Type B pancreatic cell (in vitro differentiated cells): Measurements from ENCODE around the gene DGCR2. TPM values are rescaled to one million over a fixed set of nuclear protein-coding genes. Genes with fewer than 3 reads are reported as not detected.

Source experiments
- DNase-seq: peaks from one replicate; pipeline ENCODE4 v3.0.0; 2021; ENCODE audit warnings: mixed read lengths; ENCODE audit not compliant: unreplicated experiment; ENCODE audit errors: extremely low spot score
- H3K27ac Mint-ChIP-seq: 2 replicates; pipeline ENCODE4 v1.8.0; 2021; ENCODE audit warnings: mild to moderate bottlenecking, mixed read lengths
- H3K27me3 Mint-ChIP-seq: 2 replicates; pipeline ENCODE4 v1.8.0; 2021; ENCODE audit warnings: mixed read lengths
- H3K36me3 Mint-ChIP-seq: 2 replicates; pipeline ENCODE4 v1.8.0; 2021; ENCODE audit warnings: mixed read lengths
- H3K4me1 Mint-ChIP-seq: one replicate; pipeline ENCODE4 v1.8.0; 2021; ENCODE audit warnings: mixed read lengths; ENCODE audit not compliant: unreplicated experiment
- H3K4me3 Mint-ChIP-seq: 2 replicates; pipeline ENCODE4 v1.8.0; 2021; ENCODE audit warnings: mild to moderate bottlenecking, mixed read lengths
- H3K9me3 Mint-ChIP-seq: 2 replicates; pipeline ENCODE4 v1.8.0; 2021; ENCODE audit warnings: mixed read lengths
- long read RNA-seq: library from polyadenylated mRNA; unstranded; transcript quantifications from one replicate; pipeline ENCODE4 v2.0.0, GENCODE V29; 2020
- total RNA-seq: library from RNA; stranded (reverse); gene quantifications from 2 replicates; pipeline ENCODE4 v1.2.1, GENCODE V29; 2021; ENCODE audit warnings: low replicate concordance
- TF ChIP-seq, protein P1 (sequence below): fragments of 200-600 bp; sonication (generic); conservative IDR thresholded peaks from 2 replicates; pipeline ENCODE4 v1.5.0; 2021; ENCODE audit warnings: antibody characterized with exemption, mild to moderate bottlenecking

The DGCR2 gene, protein sequence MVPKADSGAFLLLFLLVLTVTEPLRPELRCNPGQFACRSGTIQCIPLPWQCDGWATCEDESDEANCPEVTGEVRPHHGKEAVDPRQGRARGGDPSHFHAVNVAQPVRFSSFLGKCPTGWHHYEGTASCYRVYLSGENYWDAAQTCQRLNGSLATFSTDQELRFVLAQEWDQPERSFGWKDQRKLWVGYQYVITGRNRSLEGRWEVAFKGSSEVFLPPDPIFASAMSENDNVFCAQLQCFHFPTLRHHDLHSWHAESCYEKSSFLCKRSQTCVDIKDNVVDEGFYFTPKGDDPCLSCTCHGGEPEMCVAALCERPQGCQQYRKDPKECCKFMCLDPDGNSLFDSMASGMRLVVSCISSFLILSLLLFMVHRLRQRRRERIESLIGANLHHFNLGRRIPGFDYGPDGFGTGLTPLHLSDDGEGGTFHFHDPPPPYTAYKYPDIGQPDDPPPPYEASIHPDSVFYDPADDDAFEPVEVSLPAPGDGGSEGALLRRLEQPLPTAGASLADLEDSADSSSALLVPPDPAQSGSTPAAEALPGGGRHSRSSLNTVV
- 75.2 and 83.1 TPM in 2 replicates for total RNA-seq
- long read RNA-seq, full-length matches to known transcripts = 1 of 19 reads
- long read RNA-seq, partial matches to known transcripts = 5 of 19 reads
- long read RNA-seq, other reads (novel, unspliced or antisense) = 13 of 19 reads

DNA sequence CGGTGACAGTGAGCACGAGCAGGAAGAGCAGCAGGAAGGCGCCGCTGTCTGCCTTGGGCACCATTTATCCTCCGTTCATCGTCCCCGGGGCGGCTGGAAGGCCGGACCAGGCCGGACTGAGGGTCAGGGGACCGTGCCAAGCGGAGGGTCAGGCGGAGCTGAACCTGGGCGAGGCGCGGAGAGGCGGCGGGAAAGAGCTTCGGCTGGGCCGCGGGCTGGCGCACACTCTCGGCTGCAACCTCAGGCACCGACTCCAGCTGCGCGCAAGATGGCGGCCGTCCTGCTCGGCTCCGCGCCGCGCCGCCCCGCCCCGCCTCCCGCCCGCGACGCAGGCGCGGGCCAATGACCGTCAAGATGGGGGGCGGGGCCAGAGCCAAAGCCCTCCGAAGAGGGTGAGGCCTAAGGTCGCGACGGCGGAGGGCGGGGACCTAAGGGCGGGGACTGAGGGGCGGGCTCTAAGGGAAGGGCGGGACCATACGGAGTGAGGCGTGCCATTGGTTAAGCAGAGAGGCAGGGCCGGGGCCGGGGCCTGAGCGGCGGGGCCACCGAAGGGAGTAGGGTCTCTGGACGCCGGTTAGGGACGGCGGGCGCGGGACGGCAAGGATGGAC, at the start of gene DGCR2:
DGCR2 (minus strand) TSS at position 270 of the 609 bp plus-strand sequence; CDS start at position 64, 206 bp downstream.
- DNase-seq = peak; percentile 96
- Mint-ChIP-seq H3K36me3 (no peaks in the 10 kb centered on the region), H3K9me3 (no peaks in the 10 kb centered on the region), H3K4me3 (peak within 1 kb of the TSS; percentile 94), H3K27ac (peak within 1 kb of the TSS; percentile 94), H3K4me1 (peaks cover 27% of the 10 kb centered on the region), H3K27me3 (no peaks in the 10 kb centered on the region)
- TF ChIP-seq, protein P1, sequence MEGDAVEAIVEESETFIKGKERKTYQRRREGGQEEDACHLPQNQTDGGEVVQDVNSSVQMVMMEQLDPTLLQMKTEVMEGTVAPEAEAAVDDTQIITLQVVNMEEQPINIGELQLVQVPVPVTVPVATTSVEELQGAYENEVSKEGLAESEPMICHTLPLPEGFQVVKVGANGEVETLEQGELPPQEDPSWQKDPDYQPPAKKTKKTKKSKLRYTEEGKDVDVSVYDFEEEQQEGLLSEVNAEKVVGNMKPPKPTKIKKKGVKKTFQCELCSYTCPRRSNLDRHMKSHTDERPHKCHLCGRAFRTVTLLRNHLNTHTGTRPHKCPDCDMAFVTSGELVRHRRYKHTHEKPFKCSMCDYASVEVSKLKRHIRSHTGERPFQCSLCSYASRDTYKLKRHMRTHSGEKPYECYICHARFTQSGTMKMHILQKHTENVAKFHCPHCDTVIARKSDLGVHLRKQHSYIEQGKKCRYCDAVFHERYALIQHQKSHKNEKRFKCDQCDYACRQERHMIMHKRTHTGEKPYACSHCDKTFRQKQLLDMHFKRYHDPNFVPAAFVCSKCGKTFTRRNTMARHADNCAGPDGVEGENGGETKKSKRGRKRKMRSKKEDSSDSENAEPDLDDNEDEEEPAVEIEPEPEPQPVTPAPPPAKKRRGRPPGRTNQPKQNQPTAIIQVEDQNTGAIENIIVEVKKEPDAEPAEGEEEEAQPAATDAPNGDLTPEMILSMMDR = no peak

DNA sequence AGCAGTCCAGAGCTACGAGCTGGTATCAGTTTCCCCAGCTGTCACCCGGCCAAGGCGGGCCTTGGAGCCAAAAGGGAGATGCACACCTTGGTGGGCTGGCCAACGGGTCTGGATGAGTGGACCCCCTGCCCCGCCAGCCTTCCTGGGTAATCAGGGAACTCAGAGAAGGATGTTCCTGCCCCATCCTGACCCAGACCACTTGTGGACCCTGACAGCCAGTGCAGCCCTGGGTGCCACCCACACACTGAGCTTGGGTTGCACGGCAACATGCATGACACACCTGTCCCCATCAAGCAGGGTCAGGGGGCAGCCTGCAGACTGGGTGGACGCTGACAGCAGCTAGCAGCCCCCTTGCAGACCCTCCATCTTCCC, 47.7 kb upstream of the DGCR2 start:
- Mint-ChIP-seq H3K4me3 (peak overlapping the region; percentile 90), H3K27me3 (peaks cover 53% of the 10 kb centered on the region), H3K4me1 (peaks cover 12% of the 10 kb centered on the region), H3K27ac (peak overlapping the region; percentile 91), H3K9me3 (no peaks in the 10 kb centered on the region), H3K36me3 (no peaks in the 10 kb centered on the region)
- TF ChIP-seq, protein P1 = no peak
- no peak for DNase-seq

DNA sequence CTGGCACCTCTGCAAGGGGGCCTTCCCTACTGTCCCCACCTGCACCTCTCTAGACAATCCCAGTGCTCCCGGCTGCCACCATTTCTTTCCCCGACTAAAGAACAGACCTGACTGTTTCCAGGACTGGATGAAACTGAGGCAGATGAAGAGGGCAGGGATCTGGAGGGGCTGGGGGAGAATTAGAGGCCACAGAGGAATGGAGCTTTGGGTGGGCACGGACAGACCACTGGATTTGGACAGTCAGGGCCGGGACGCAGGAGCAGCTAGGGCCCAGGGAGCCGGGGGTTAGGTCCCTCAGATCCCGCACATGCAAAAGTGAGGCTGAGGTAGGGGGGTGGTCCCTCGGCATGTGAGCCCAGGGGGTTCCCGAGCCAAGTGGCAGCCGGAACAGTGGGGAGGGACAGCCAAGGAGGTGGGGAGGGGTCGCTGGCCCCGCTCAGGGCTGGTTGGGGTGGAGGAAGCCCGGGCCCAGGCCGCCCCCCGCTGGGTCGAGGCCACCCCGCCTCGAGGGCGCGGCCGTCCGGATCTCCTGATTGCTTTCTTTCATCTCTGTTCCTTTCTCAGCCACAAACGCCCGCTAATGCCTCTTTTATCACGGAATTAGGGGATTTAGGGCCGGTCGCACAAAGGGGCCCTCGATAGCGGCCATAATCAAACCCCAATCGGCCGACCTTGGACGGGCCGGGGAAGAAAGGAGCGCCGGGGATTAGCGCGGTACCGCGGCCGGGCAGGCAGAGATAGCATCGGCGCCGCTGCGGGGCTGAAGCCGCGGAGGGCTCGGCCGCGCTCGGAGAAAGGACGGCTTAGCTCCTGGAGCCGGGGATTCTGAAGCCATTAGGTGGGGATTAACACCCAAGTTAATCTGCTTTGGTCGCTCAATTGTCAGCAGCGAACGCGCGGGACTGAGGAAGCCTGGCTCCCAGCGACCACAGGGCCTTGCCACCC, 47.1 kb upstream of the DGCR2 start:
- H3K36me3 Mint-ChIP-seq = no peaks in the 10 kb centered on the region
- DNase-seq = no peak
- TF ChIP-seq, protein P1 = no peak
- H3K4me1 Mint-ChIP-seq = peaks cover 12% of the 10 kb centered on the region
- peak overlapping the region; percentile 48 for H3K27ac Mint-ChIP-seq
- H3K27me3 Mint-ChIP-seq = peaks cover 58% of the 10 kb centered on the region
- no peaks in the 10 kb centered on the region for H3K9me3 Mint-ChIP-seq
- H3K4me3 Mint-ChIP-seq = peak overlapping the region; percentile 79

DNA sequence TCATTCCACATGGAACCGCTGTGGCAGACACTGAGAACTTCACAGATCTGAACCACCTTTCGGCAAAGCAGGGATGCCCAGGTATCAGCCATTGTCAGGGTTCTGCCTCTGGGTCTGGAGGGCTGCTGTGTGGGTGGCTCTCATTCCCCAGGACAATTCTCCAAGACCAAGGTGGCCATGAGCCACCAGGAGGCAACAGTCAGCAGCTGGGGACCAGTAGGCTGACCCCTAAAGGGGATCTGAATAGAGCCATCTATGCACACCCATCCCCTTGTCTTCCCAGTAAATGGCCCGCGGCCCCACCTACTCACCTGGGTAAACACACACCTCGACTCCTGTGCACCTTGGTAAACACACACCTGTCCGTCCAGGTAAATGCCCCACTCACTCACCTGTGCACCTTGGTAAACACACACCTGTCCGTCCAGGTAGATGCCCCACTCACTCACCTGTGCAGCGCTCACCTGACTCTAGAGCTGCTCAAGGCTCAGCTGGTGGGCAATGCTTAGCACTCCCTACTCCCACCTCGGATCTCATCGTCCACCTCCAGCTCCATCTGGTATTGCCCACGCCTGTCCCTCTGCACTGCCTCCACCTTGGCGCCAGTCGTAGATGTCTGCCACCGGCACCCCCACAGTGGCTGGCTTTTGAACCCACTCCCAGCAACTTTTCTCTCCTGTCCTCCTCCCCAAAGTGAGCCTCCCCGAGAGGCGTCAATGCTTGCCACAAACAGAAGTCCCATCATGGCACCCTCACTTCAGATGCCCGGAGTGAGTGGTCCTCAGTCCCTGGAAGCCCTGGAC, 46.1 kb upstream of the DGCR2 start:
- H3K27me3 Mint-ChIP-seq = peaks cover 61% of the 10 kb centered on the region
- H3K27ac Mint-ChIP-seq = peak overlapping the region; percentile 48
- H3K36me3 Mint-ChIP-seq = no peaks in the 10 kb centered on the region
- no peak for DNase-seq
- H3K4me1 Mint-ChIP-seq = peaks cover 12% of the 10 kb centered on the region
- no peaks in the 10 kb centered on the region for H3K9me3 Mint-ChIP-seq
- TF ChIP-seq, protein P1 = peak; percentile 14
- H3K4me3 Mint-ChIP-seq = peak overlapping the region; percentile 21
